GM23338 (cell line): Measurements from ENCODE around the gene FBLIM1. TPM values are rescaled to one million over a fixed set of nuclear protein-coding genes. Genes with fewer than 3 reads are reported as not detected.

Experiments used
- ATAC-seq: fragments of 200-7000 bp; cut with Tn5 transposase; 3 replicates; pipeline ENCODE4 v1.9.1; 2020
- DNase-seq: peaks from one replicate; pipeline ENCODE4 v3.0.0-alpha.2; 2015; ENCODE audit warnings: low spot score
- H2AFZ ChIP-seq: fragments of 200-600 bp; sonication (generic); 2 replicates; pipeline ENCODE4 v1.8.0; 2016; ENCODE audit warnings: antibody characterized with exemption, mild to moderate bottlenecking, moderate library complexity
- H3F3A ChIP-seq: fragments of 200-600 bp; sonication (generic); replicated peaks from 2 replicates; pipeline ENCODE4 v1.8.0; 2017; ENCODE audit warnings: antibody characterized with exemption, mixed run types, low read depth
- H3K27ac ChIP-seq: fragments of 200-600 bp; sonication (generic); 2 replicates; pipeline ENCODE4 v1.6.1; 2016; ENCODE audit warnings: low read depth
- H3K27me3 ChIP-seq: fragments of 200-600 bp; sonication (generic); 2 replicates; pipeline ENCODE4 v1.8.0; 2016; ENCODE audit warnings: mild to moderate bottlenecking, mixed run types, moderate library complexity; ENCODE audit not compliant: insufficient read depth
- H3K36me3 ChIP-seq: fragments of 200-600 bp; sonication (generic); 2 replicates; pipeline ENCODE4 v1.8.0; 2016; ENCODE audit warnings: mild to moderate bottlenecking; ENCODE audit not compliant: insufficient read depth
- H3K4me1 ChIP-seq: fragments of 200-600 bp; sonication (generic); 2 replicates; pipeline ENCODE4 v1.8.0; 2016; ENCODE audit warnings: mild to moderate bottlenecking, moderate library complexity; ENCODE audit not compliant: insufficient read depth
- H3K4me2 ChIP-seq: fragments of 200-600 bp; sonication (generic); 2 replicates; pipeline ENCODE4 v1.7.1; 2017; ENCODE audit warnings: mixed run types
- H3K4me3 ChIP-seq: fragments of 200-600 bp; sonication (generic); 2 replicates; pipeline ENCODE4 v1.6.1; 2016; ENCODE audit warnings: mixed run types
- H3K79me2 ChIP-seq: fragments of 200-600 bp; sonication (generic); replicated peaks from 2 replicates; pipeline ENCODE4 v1.8.0; 2017; ENCODE audit warnings: mild to moderate bottlenecking; ENCODE audit not compliant: insufficient read depth
- H3K9me2 ChIP-seq: fragments of 200-600 bp; sonication (generic); 2 replicates; pipeline ENCODE4 v1.8.0; 2017; ENCODE audit not compliant: insufficient read depth
- H4K20me1 ChIP-seq: fragments of 200-600 bp; sonication (generic); replicated peaks from 2 replicates; pipeline ENCODE4 v1.8.0; 2017; ENCODE audit warnings: mild to moderate bottlenecking; ENCODE audit not compliant: insufficient read depth
- H3K27ac Mint-ChIP-seq: 2 replicates; pipeline ENCODE4 v1.8.0; 2020; ENCODE audit warnings: inconsistent platforms, mild to moderate bottlenecking, moderate library complexity, mixed read lengths
- H3K27me3 Mint-ChIP-seq: 3 replicates; pipeline ENCODE4 v1.8.0; 2022; ENCODE audit warnings: low read depth, mild to moderate bottlenecking, moderate library complexity, mixed read lengths, inconsistent platforms; ENCODE audit not compliant: insufficient read depth, poor library complexity
- H3K36me3 Mint-ChIP-seq: 3 replicates; pipeline ENCODE4 v1.8.0; 2021; ENCODE audit warnings: low read depth, mild to moderate bottlenecking, inconsistent platforms, moderate library complexity, mixed read lengths
- H3K4me1 Mint-ChIP-seq: 3 replicates; pipeline ENCODE4 v1.8.0; 2020; ENCODE audit warnings: mild to moderate bottlenecking, inconsistent platforms, mixed read lengths
- H3K4me3 Mint-ChIP-seq: 3 replicates; pipeline ENCODE4 v1.8.0; 2021; ENCODE audit warnings: moderate library complexity, mild to moderate bottlenecking, inconsistent platforms, mixed read lengths
- H3K9me3 Mint-ChIP-seq: 3 replicates; pipeline ENCODE4 v1.8.0; 2020; ENCODE audit warnings: moderate library complexity, mild to moderate bottlenecking, inconsistent platforms, mixed read lengths
- ETS1 ChIP-seq: IDR thresholded peaks from 2 replicates; pipeline ENCODE4 v1.6.1; 2016; ENCODE audit warnings: antibody characterized with exemption
- EZH2 ChIP-seq: fragments of 200-600 bp; sonication (generic); IDR thresholded peaks from one replicate; pipeline ENCODE4 v1.8.0; 2017; ENCODE audit warnings: antibody characterized with exemption, mild to moderate bottlenecking, low read depth; ENCODE audit not compliant: unreplicated experiment
- JUNB ChIP-seq: IDR thresholded peaks from one replicate; pipeline ENCODE4 v1.6.1; 2016; ENCODE audit warnings: antibody characterized with exemption; ENCODE audit not compliant: unreplicated experiment
- NANOG ChIP-seq: IDR thresholded peaks from 2 replicates; pipeline ENCODE4 v1.6.1; 2016; ENCODE audit warnings: antibody characterized with exemption, borderline replicate concordance
- POLR2AphosphoS5 ChIP-seq: IDR thresholded peaks from 2 replicates; pipeline ENCODE4 v1.6.1; 2016; ENCODE audit warnings: antibody characterized with exemption, low read depth
- ZNF114 ChIP-seq: fragments of 250-450 bp; sonication (Bioruptor Pico); IDR thresholded peaks from 2 replicates; pipeline ENCODE4 v1.5.0; 2020; ENCODE audit warnings: mild to moderate bottlenecking, moderate library complexity
- polyA plus RNA-seq: library from polyadenylated mRNA; unstranded; fragments of >200 nt; fragmentation: Nextera tagmentation; extraction: Ambion mirVana; gene quantifications from 2 replicates; pipeline ENCODE4 v1.2.1, GENCODE V29; 2016
- total RNA-seq: library from RNA; depleted of rRNA; stranded (reverse); fragments of >200 nt; shearing (Covaris generic); gene quantifications from 2 replicates; pipeline ENCODE4 v1.2.3, GENCODE V29; 2014
- TF ChIP-seq, protein P1 (sequence below), 2 experiments: fragments of 200-600 bp in 1 of 2; sonication (generic) in 1 of 2; conservative IDR thresholded peaks; 2 replicates each; pipeline versions ENCODE4 v1.5.1 to v1.6.1; 2016 to 2017; ENCODE audit warnings: antibody characterized with exemption in 2 of 2, low read depth in 2 of 2, mild to moderate bottlenecking in 2 of 2, moderate library complexity in 1 of 2
- TF ChIP-seq, protein P2 (sequence below): fragments of 250-450 bp; sonication (Bioruptor Pico); IDR thresholded peaks from 2 replicates; pipeline ENCODE4 v1.5.0; 2020; ENCODE audit warnings: mild to moderate bottlenecking, moderate library complexity

Gene FBLIM1
- total and polyA plus RNA-seq, 2 experiments from 2014 or later: 41.7 to 81.7 TPM

DNA sequence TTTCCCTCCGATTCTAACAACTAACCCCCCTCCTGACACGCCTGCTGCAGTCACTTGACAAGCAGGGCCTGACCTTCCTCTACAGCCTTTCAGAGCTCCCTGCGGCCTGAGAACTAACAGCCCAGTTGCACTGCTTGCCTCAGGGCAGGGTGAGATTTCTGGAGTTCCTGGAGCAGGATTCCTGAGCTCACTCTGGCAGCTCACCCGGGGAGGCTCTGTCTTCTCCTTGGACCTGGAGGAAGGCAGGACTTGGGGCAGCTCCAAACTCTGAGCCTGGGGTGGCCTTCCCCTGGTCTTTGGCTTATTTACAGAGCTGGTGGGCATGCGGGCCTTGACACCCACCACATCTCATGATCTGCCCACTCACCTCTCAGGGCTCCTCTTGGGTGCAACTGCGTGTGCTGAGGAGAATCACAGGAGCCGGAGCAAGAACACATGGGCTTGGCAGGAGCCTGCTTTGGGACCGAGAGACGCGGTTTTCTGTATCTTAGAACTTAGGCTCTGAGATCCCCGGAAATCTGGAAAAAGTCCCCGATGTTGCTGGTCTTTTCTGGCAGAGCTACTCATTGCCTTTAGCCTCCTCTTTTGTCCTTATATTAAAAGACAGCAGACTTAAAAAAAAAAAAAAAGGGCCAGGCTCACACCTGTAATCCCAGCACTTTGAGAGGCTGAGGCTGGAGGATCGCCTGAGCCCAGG, 35.6 kb upstream of the FBLIM1 start:
- H3K27me3 Mint-ChIP-seq: peaks cover 4% of the 10 kb centered on the region
- no peak for DNase-seq
- H4K20me1 ChIP-seq: no peaks in the 10 kb centered on the region; the same call in none of the 2 replicates
- no peaks in the 10 kb centered on the region for H3K9me2 ChIP-seq
- no peaks in the 10 kb centered on the region for H3K27me3 ChIP-seq
- no peaks in the 10 kb centered on the region for H3K79me2 ChIP-seq
- H3K9me3 Mint-ChIP-seq: no peaks in the 10 kb centered on the region
- no peak overlapping the region for H2AFZ ChIP-seq
- TF ChIP-seq ZNF114 (CRISPR knock-in tag) (no peak), JUNB (no peak), NANOG (no peak)
- TF ChIP-seq, protein P1, sequence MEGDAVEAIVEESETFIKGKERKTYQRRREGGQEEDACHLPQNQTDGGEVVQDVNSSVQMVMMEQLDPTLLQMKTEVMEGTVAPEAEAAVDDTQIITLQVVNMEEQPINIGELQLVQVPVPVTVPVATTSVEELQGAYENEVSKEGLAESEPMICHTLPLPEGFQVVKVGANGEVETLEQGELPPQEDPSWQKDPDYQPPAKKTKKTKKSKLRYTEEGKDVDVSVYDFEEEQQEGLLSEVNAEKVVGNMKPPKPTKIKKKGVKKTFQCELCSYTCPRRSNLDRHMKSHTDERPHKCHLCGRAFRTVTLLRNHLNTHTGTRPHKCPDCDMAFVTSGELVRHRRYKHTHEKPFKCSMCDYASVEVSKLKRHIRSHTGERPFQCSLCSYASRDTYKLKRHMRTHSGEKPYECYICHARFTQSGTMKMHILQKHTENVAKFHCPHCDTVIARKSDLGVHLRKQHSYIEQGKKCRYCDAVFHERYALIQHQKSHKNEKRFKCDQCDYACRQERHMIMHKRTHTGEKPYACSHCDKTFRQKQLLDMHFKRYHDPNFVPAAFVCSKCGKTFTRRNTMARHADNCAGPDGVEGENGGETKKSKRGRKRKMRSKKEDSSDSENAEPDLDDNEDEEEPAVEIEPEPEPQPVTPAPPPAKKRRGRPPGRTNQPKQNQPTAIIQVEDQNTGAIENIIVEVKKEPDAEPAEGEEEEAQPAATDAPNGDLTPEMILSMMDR (conservative IDR thresholded peaks at IDR 0.05; ENCODE audit: low read depth in 2 of 2): no peak
- no peak overlapping the region for H3K27ac Mint-ChIP-seq
- H3K27ac ChIP-seq: no peak overlapping the region
- no peaks in the 10 kb centered on the region for H3K4me1 ChIP-seq
- H3K36me3 ChIP-seq: no peaks in the 10 kb centered on the region; the same call in 1 of the 2 replicates
- H3K36me3 Mint-ChIP-seq: peaks cover 31% of the 10 kb centered on the region
- ATAC-seq: no peak
- H3F3A ChIP-seq: no peaks in the 10 kb centered on the region
- no peaks in the 10 kb centered on the region for H3K4me1 Mint-ChIP-seq
- H3K4me2 ChIP-seq: no peak overlapping the region
- H3K4me3 Mint-ChIP-seq: no peak overlapping the region
- no peak overlapping the region for H3K4me3 ChIP-seq

GRCh38 chr1:15723631-15724246, 34.9 kb upstream of the FBLIM1 start:
- no peak overlapping the region for H3K4me3 ChIP-seq
- no peaks in the 10 kb centered on the region; the same call in none of the 2 replicates for H4K20me1 ChIP-seq
- H3K36me3 ChIP-seq: no peaks in the 10 kb centered on the region; the same call in 1 of the 2 replicates
- Mint-ChIP-seq H3K36me3 (peaks cover 28% of the 10 kb centered on the region), H3K9me3 (no peaks in the 10 kb centered on the region), H3K4me3 (no peak overlapping the region), H3K27me3 (peaks cover 4% of the 10 kb centered on the region), H3K4me1 (no peaks in the 10 kb centered on the region), H3K27ac (no peak overlapping the region)
- no peak overlapping the region for H2AFZ ChIP-seq
- ATAC-seq (no peak), DNase-seq (no peak)
- H3K4me2 ChIP-seq: no peak overlapping the region
- no peaks in the 10 kb centered on the region for H3K4me1 ChIP-seq
- H3K27ac ChIP-seq: no peak overlapping the region
- H3K9me2 ChIP-seq: no peaks in the 10 kb centered on the region
- no peaks in the 10 kb centered on the region for H3F3A ChIP-seq
- H3K79me2 ChIP-seq: no peaks in the 10 kb centered on the region
- no peaks in the 10 kb centered on the region for H3K27me3 ChIP-seq
- TF ChIP-seq ETS1 (no peak), ZNF114 (CRISPR knock-in tag) (no peak), EZH2 (no peak), POLR2AphosphoS5 (no peak)
- TF ChIP-seq, protein P2, sequence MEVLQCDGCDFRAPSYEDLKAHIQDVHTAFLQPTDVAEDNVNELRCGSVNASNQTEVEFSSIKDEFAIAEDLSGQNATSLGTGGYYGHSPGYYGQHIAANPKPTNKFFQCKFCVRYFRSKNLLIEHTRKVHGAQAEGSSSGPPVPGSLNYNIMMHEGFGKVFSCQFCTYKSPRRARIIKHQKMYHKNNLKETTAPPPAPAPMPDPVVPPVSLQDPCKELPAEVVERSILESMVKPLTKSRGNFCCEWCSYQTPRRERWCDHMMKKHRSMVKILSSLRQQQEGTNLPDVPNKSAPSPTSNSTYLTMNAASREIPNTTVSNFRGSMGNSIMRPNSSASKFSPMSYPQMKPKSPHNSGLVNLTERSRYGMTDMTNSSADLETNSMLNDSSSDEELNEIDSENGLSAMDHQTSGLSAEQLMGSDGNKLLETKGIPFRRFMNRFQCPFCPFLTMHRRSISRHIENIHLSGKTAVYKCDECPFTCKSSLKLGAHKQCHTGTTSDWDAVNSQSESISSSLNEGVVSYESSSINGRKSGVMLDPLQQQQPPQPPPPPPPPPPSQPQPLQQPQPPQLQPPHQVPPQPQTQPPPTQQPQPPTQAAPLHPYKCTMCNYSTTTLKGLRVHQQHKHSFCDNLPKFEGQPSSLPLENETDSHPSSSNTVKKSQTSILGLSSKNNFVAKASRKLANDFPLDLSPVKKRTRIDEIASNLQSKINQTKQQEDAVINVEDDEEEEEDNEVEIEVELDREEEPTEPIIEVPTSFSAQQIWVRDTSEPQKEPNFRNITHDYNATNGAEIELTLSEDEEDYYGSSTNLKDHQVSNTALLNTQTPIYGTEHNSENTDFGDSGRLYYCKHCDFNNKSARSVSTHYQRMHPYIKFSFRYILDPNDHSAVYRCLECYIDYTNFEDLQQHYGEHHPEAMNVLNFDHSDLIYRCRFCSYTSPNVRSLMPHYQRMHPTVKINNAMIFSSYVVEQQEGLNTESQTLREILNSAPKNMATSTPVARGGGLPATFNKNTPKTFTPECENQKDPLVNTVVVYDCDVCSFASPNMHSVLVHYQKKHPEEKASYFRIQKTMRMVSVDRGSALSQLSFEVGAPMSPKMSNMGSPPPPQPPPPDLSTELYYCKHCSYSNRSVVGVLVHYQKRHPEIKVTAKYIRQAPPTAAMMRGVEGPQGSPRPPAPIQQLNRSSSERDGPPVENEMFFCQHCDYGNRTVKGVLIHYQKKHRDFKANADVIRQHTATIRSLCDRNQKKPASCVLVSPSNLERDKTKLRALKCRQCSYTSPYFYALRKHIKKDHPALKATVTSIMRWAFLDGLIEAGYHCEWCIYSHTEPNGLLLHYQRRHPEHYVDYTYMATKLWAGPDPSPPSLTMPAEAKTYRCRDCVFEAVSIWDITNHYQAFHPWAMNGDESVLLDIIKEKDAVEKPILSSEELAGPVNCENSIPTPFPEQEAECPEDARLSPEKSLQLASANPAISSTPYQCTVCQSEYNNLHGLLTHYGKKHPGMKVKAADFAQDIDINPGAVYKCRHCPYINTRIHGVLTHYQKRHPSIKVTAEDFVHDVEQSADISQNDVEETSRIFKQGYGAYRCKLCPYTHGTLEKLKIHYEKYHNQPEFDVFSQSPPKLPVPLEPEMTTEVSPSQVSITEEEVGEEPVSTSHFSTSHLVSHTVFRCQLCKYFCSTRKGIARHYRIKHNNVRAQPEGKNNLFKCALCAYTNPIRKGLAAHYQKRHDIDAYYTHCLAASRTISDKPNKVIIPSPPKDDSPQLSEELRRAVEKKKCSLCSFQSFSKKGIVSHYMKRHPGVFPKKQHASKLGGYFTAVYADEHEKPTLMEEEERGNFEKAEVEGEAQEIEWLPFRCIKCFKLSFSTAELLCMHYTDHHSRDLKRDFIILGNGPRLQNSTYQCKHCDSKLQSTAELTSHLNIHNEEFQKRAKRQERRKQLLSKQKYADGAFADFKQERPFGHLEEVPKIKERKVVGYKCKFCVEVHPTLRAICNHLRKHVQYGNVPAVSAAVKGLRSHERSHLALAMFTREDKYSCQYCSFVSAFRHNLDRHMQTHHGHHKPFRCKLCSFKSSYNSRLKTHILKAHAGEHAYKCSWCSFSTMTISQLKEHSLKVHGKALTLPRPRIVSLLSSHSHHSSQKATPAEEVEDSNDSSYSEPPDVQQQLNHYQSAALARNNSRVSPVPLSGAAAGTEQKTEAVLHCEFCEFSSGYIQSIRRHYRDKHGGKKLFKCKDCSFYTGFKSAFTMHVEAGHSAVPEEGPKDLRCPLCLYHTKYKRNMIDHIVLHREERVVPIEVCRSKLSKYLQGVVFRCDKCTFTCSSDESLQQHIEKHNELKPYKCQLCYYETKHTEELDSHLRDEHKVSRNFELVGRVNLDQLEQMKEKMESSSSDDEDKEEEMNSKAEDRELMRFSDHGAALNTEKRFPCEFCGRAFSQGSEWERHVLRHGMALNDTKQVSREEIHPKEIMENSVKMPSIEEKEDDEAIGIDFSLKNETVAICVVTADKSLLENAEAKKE (CRISPR knock-in tag): no peak
- TF ChIP-seq, protein P1 (conservative IDR thresholded peaks at IDR 0.05; ENCODE audit: low read depth in 2 of 2): no peak
